K562 (cell line): ENCODE data around the gene MINPP1. TPM values are rescaled to one million over a fixed set of nuclear protein-coding genes. Genes with fewer than 3 reads are reported as not detected.

Experiments
- CTBP1 ChIP-seq: fragments of 450-650 bp; IDR thresholded peaks from 2 replicates; pipeline ENCODE4 v1.6.1; 2016; ENCODE audit warnings: borderline replicate concordance
- ERF ChIP-seq: fragments of 450-650 bp; formaldehyde crosslinking; IDR thresholded peaks from 2 replicates; pipeline ENCODE4 v1.4.0; 2020; ENCODE audit warnings: mild to moderate bottlenecking, mixed read lengths
- HDAC8 ChIP-seq: fragments of 450-650 bp; IDR thresholded peaks from 2 replicates; pipeline ENCODE4 v1.6.1; 2016; ENCODE audit warnings: mild to moderate bottlenecking, missing genetic modification characterization, moderate library complexity, missing compliant biosample characterization
- HNRNPLL ChIP-seq: fragments of 200-400 bp; formaldehyde crosslinking; IDR thresholded peaks from 2 replicates; pipeline ENCODE4 v1.6.1; 2017; ENCODE audit warnings: low read length, low read depth, mild to moderate bottlenecking; ENCODE audit not compliant: poor library complexity, severe bottlenecking
- NBN ChIP-seq: fragments of 450-650 bp; IDR thresholded peaks from 2 replicates; pipeline ENCODE4 v1.6.1; 2016; ENCODE audit warnings: low read depth, mild to moderate bottlenecking
- POLR2AphosphoS2 ChIP-seq: IDR thresholded peaks from 2 replicates; pipeline ENCODE4 v1.6.1; 2012; ENCODE audit warnings: low read length, improper control_type of control experiment
- PREB ChIP-seq: sonication (generic); formaldehyde crosslinking; IDR thresholded peaks from 2 replicates; pipeline ENCODE4 v1.8.1; 2023; ENCODE audit warnings: mild to moderate bottlenecking, missing genetic modification reagents
- TAF1 ChIP-seq: IDR thresholded peaks from 2 replicates; pipeline ENCODE4 v1.6.1; 2011; ENCODE audit warnings: mild to moderate bottlenecking, low read length, moderate library complexity; ENCODE audit not compliant: insufficient read depth, control insufficient read depth, severe bottlenecking; ENCODE audit errors: extremely low read depth
- TARDBP ChIP-seq: fragments of 450-650 bp; IDR thresholded peaks from 2 replicates; pipeline ENCODE4 v1.6.1; 2016
- ZBTB12 ChIP-seq: fragments of 250-450 bp; sonication (Bioruptor Pico); IDR thresholded peaks from 2 replicates; pipeline ENCODE4 v1.4.0; 2020
- ZBTB9 ChIP-seq: fragments of 450-650 bp; formaldehyde crosslinking; IDR thresholded peaks from 2 replicates; pipeline ENCODE4 v1.4.0; 2020; ENCODE audit warnings: mild to moderate bottlenecking, moderate library complexity
- ZFX ChIP-seq: sonication (generic); formaldehyde crosslinking; IDR thresholded peaks from 2 replicates; pipeline ENCODE4 v1.8.0; 2022; ENCODE audit warnings: mild to moderate bottlenecking, missing genetic modification reagents, moderate library complexity
- ZNF217 ChIP-seq: sonication (generic); formaldehyde crosslinking; IDR thresholded peaks from 2 replicates; pipeline ENCODE4 v1.8.0; 2022; ENCODE audit warnings: mild to moderate bottlenecking, missing genetic modification reagents
- polyA plus RNA-seq, 8 experiments: library from polyadenylated mRNA; depleted of rRNA in 4 of 8; stranded (reverse) in 5 of 8; unstranded in 3 of 8; fragments of >200 nt; fragmentation: Nextera tagmentation in 2 of 8; fragmentation: Illumina TruSeq in 1 of 8; extraction: Ambion mirVana in 2 of 8; extraction: Trizol in 1 of 8; gene quantifications; 2 replicates each; pipeline versions ENCODE4 v1.2.1 to v1.2.3, GENCODE V29; 2011 to 2014; ENCODE audit warnings: inconsistent platforms in 1 of 8, missing spikeins in 1 of 8
- total RNA-seq, 7 experiments: library from RNA; depleted of rRNA in 6 of 7; stranded (reverse); fragments of >200 nt in 6 of 7; fragmentation: Illumina TruSeq in 2 of 7; extraction: Trizol in 2 of 7; gene quantifications; 2 replicates each; pipeline versions ENCODE4 v1.2.1 to v1.2.3, GENCODE V29; 2011 to 2021; ENCODE audit warnings: low replicate concordance in 1 of 7
- TF ChIP-seq, protein P1 (sequence below), 2 experiments: fragments of 450-650 bp in 1 of 2; sonication (generic) in 1 of 2; formaldehyde crosslinking in 1 of 2; IDR thresholded peaks; 2 replicates each; pipeline versions ENCODE4 v1.7.1 to v1.9.0; 2016 to 2022; ENCODE audit warnings: inconsistent platforms in 1 of 2, mild to moderate bottlenecking in 1 of 2, missing genetic modification reagents in 1 of 2

MINPP1 gene
- total and polyA plus RNA-seq, 9 of the 15 experiments (the other 6 are each of a cell fraction or from before 2014, with no cell fraction given) = 11.5 to 44.5 (median 27.1) TPM

GRCh38 chr10:87504640-87505365 lies at the start of gene MINPP1 (continued):
- no peak for TF ChIP-seq PREB (CRISPR knock-in tag)
- TF ChIP-seq ZBTB12 = no peak
- peak; percentile 76 for TF ChIP-seq HNRNPLL
- TF ChIP-seq ZFX (CRISPR knock-in tag) = peak; percentile 50
- TF ChIP-seq ZNF217 (CRISPR knock-in tag) = no peak
- peak; percentile 67 for TF ChIP-seq CTBP1
- peak; percentile 9; the same call in 1 of the 2 replicates for TF ChIP-seq ZBTB9 (CRISPR knock-in tag)
- peak; percentile 62 for TF ChIP-seq TAF1
- TF ChIP-seq TARDBP = no peak
- no peak for TF ChIP-seq ERF (CRISPR knock-in tag)
- TF ChIP-seq, protein P1, sequence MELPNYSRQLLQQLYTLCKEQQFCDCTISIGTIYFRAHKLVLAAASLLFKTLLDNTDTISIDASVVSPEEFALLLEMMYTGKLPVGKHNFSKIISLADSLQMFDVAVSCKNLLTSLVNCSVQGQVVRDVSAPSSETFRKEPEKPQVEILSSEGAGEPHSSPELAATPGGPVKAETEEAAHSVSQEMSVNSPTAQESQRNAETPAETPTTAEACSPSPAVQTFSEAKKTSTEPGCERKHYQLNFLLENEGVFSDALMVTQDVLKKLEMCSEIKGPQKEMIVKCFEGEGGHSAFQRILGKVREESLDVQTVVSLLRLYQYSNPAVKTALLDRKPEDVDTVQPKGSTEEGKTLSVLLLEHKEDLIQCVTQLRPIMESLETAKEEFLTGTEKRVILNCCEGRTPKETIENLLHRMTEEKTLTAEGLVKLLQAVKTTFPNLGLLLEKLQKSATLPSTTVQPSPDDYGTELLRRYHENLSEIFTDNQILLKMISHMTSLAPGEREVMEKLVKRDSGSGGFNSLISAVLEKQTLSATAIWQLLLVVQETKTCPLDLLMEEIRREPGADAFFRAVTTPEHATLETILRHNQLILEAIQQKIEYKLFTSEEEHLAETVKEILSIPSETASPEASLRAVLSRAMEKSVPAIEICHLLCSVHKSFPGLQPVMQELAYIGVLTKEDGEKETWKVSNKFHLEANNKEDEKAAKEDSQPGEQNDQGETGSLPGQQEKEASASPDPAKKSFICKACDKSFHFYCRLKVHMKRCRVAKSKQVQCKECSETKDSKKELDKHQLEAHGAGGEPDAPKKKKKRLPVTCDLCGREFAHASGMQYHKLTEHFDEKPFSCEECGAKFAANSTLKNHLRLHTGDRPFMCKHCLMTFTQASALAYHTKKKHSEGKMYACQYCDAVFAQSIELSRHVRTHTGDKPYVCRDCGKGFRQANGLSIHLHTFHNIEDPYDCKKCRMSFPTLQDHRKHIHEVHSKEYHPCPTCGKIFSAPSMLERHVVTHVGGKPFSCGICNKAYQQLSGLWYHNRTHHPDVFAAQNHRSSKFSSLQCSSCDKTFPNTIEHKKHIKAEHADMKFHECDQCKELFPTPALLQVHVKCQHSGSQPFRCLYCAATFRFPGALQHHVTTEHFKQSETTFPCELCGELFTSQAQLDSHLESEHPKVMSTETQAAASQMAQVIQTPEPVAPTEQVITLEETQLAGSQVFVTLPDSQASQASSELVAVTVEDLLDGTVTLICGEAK (IDR thresholded peaks at IDR 0.05) = peak; percentile 93
- TF ChIP-seq, protein P1 (CRISPR knock-in tag; IDR thresholded peaks at IDR 0.05) = no peak
- no peak for TF ChIP-seq HDAC8 (tag)
- TF ChIP-seq POLR2AphosphoS2 = peak; percentile 56; the same call in 1 of the 2 replicates
- no peak for TF ChIP-seq NBN
